NCI-H345 treated with DMSO at 0.1 percent for 48 hours (cell line): ENCODE results near the gene PALM3.
"Not testable (repeated sequence)": the region's sequence is repeated elsewhere in the genome, so short reads cannot be mapped to it uniquely, and the experiment has no call there.

ENCODE experiments used
- DNase-seq: peaks from one replicate; lab custom pipeline; 2025; ENCODE audit not compliant: unreplicated experiment; lab: John Stamatoyannopoulos, UW

The PALM3 gene

DNA sequence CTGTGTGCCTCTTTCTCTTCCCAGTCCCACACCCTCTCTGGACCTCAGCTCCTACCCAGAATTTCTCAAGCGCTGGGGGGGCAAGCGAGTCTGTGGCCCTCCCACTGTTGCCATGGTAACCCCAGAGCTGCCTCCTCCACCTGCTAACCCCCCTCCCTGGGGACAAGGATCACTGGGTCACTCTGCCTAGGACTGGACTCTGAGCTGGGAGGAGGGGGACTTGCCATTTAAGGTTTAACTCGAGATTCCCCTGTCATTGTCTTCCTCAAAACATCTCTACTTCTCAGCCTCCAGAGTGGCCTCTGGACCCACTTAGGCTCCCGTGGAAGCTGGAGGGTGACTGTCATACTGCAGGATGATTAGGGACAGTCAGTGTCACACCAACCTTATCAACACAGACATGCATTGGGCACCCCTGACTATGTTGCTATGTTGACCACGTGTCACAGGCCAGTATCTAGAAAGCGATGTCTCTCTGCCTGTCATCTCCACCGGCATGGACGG is 2.2 kb downstream of the PALM3 start:
- no peak for DNase-seq

DNA sequence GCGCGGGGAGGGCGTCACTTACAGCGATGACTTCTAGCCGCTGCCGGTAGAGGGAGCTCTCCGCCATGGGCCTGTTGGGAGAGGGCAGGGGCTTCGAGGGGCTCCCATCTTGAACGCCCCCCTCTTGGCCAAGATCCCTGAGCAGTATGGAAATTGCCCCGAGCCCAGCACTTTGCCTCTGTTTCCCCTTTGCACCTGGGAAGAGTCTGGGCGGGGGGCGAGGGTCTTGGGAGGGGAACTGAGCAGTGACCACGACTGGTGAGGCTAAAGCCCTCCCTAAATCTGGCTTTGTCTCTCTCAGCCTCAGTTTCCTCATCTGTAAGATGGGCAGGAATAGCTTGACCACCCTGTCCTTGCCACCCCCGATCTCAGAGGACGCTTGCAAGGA is 2.8 kb downstream of the PALM3 start:
- no peak for DNase-seq

DNA sequence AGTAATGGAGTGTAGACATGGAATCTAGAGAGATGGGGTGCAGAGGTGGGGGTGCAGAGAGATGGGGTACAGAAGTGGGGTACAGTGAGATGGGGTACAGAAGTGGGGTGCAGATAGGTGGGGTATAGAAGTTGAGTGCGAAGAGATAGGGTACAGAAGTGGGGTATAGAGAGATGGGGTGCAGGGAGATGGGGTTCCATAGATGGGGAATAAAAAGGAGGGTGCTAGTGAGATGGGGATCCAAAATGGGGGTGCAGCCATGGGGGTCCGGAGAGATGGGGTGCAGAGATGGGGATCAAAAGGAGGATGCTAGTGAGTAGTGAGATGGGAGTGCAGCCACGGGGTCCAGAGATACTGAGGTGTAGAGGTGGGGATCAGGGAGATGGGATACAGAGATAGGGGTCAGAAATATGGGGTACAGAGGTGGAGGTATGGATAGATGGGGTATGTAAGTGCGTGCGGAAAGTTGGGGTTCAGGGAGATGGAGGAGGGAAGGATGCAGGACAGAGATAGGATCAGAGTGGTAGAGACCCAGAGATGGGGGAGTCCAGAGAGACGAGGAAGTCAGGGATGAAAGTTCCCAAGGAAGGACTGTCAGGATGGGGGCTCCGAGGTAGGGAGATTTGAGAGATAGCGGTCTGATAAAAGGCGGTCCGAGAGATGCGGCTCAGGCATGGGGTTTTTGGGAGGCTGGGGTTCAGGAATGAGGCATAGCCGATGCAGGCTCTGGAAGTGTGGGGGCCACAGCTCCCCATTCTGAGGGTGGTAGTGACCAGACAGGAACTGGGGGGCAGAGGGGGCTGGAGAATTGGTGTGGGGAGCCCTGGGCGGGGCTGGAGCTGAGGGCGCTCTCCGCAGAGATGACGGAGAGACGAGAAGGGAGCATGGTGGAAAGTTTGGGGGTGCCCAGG is 3.4 kb downstream of the PALM3 start:
- DNase-seq = no peak

DNA sequence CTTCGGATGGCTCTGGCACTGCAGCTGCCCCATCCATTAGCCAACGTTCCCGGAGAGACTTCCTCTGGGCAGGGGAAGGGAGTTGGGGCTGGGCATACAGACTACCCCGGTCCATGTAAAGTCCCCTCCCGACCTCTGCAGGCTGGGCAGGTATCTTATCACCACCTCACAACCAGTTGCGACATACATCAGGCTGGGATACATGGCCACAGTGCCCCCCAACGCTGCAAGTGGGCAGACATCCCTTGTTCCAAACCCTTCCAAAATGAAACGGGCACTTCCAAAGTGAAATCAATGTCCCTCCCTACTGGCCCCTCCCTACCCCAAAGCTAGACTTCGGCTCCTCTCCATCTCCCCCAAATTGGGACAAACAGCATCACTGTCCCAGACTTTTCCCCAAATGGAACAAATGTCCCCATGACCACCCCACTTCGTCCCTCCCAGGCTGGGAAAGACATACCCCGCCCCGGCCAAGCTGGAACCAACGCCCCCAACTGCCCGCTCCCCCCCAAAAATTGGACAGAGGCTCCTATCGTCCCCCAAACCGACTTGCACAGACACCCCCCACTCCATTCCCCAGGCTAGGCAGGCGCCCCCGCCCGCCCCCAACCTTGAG is 5.0 kb downstream of the PALM3 start:
- DNase-seq = no peak

DNA sequence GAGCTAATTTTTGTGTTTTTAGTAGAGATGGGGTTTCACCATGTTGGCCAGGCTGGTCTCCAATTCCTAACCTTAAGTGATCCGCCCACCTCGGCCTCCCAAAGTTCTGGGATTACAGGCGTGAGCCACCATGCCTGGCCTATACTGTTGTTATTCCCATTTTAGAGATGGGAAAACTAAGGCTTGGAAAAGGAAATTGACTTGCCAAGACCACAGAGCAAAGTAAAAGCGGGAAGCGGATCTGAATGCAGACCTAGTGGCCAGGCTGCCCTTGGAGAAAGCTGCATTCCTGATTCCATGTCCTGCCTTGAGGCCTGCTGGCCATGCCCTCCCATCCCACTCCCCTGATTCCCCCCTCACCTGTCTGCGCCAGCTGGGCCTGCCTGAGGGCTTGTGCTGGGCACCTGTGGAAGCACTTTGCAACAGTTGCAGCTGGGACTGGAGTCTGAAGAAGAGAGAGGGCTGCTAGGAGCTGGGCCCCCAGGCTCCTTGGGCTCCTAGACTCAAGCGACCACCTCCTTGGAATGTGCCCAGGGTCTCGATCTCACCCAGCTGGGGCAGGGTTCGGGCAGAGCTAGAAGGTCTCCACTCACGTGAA is 5.7 kb downstream of the PALM3 start:
- no peak for DNase-seq

DNA sequence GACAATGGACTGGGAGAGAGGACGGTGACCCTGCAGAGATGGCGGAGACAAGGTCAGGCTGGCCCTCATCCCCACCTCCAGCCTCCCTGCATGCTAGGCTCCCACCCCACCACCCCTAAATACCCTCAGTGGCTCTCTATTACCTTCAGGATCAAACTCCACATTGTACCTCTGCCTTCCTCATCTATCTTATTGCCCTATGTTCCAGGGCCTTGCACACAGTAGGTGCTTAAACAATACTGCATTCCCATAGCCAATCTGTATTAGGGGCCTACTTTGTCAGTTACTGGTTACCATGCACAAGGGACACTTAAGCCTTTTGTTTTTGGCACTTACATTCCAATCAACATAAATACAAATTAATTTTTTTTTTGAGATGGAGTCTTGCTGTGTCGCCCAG is 6.5 kb downstream of the PALM3 start:
- no peak for DNase-seq

DNA sequence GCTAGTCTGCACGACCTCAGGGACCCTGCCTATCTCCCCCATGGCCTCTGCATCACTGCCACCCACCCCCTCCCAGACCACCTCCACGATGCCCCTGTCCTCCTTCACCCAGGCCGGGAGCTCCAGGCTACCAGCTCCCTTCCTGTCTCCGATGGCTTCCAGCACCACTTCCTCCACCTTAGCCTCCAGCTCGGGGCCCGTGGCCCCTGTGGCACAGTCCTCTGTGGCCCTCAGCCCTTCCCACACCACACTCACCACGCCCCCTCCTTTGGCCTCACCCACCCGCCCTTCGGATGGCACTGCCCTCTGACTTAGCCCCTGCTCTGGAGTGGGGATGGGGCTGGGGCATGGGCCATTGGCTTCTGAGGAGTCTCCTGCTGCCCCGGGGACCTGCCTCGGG is 7.2 kb downstream of the PALM3 start:
- DNase-seq = no peak

DNA sequence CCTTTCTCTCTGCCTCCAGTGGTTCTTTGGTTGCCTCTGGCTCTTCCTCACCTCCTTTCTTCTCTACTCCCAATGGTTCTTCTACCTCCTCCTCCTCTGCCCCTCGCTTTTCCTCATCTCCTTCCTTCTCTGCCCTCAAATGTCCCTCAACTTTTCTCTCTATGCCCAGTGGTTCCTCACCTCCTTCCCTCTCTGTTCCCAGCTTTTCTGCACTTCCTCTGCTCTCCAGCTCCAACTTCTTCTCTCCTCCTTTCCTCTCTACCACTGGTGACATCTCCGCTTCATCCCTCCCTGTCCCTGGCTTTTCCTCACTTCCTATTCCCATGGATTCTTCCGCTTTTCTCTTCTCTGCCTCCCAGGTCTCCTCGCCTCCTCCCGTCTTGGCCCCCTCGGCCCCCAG is 7.8 kb downstream of the PALM3 start:
- DNase-seq = no peak

DNA sequence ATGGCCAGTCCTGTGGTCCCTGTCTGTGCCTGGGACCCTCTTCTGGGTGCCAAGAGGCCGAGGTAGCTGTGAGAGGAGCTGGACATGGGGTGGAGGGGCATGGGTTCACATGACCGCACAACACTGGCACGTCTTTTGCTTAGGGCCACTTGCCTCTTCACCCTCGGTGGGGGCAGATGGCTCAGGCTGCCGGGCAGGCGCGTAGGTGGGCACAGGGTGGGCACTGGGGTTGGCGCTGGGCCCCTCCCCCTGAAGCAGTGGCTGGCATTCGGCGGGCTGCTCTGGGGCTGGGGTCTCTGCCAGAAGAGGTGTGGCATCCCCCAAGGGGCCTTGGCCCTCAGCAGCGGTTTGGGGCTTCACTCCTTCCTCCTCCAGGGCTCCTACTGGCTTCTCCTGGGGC is 8.4 kb downstream of the PALM3 start:
- DNase-seq = no peak

DNA sequence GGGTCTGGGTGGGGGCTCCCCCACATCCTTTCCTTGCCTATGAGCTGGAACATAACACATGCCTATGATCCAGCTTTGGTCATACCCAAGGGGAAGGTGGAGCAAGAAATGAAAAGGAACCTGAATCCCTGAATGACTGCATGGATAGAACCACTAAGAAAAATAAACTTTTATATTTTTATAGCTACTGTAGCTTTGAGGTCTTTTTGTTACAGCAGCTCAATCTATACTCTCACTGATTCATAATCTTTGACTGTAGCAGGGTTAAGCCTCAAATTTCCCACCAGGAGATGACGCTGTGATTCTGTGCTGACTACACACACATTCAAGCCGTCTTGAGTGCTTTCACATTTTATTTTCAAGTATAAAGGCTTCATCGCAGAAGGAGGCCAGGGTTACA is 8.8 kb downstream of the PALM3 start:
- no peak for DNase-seq

DNA sequence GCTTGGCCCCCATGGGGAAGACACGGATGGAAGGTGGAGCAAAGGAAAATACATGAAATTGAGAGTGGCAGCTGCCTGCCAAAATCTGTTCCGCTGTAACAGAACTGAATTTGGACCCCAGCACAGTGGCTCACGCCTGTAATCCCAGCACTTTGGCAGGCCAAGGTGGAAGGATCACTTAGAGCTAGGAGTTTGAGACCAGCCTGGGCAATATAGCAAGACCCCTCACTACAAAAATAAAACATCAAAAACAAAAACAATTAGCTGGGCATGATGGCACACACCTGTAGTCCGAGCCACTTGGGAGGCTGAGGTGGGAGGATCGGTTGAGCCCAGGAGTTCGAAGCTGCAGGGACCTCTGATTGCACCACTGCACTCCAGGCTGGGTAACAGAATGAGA is 9.4 kb downstream of the PALM3 start:
- DNase-seq = no peak

DNA sequence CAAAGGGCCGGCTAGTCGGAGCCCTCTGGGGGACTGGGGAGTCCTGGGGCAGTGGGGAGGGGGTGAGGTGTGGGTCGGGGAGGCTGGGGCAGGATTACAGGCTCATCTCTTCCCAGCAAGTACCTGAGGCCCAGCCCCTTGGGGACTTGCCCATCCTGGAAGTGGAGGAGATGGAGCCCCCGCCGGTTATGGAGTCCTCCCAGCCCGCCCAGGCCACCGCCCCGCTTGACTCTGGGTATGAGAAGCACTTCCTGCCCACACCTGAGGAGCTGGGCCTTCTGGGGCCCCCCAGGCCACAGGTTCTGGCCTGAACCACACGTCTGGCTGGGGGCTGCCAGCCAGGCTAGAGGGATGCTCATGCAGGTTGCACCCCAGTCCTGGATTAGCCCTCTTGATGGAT is 9.9 kb downstream of the PALM3 start:
- no peak for DNase-seq

DNA sequence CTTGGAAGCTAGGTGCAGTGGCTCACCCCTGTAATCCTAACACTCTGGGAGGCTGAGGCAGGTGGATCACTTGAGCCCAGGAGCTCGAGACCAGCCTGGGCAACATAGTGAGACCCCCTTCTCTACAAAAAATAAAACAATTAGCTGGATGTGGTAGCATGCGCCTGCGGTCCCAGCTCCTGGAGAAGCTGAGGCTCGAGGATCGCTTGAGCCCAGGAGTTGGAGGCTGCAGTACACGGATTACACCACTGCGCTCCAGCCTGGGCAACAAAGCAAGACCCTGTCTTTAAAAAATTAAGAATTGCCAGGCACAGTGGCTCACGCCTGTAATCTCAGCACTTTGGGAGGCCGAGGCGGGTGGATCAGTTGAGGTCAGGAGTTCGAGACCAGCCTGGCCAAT is 10.9 kb downstream of the PALM3 start:
- not testable (repeated sequence) for DNase-seq

DNA sequence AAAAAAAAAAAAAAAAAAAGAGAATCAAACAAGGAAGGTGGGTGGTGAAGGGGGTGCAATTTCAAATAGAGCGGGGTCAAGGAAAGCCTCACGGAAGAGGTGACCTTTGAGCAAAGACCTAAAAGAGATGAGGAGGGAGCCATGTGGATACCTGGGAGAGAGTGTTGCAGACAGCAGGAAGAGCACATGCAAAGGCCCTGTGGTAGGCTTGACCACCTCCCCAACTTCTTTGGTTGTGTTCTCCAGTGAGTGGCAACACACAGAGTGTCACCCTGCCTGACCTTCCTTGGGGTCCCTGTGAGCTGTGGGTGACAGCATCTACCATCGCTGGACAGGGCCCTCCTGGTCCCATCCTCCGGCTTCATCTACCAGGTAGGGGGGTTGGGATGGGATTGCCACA is 11.4 kb downstream of the PALM3 start:
- no peak for DNase-seq

DNA sequence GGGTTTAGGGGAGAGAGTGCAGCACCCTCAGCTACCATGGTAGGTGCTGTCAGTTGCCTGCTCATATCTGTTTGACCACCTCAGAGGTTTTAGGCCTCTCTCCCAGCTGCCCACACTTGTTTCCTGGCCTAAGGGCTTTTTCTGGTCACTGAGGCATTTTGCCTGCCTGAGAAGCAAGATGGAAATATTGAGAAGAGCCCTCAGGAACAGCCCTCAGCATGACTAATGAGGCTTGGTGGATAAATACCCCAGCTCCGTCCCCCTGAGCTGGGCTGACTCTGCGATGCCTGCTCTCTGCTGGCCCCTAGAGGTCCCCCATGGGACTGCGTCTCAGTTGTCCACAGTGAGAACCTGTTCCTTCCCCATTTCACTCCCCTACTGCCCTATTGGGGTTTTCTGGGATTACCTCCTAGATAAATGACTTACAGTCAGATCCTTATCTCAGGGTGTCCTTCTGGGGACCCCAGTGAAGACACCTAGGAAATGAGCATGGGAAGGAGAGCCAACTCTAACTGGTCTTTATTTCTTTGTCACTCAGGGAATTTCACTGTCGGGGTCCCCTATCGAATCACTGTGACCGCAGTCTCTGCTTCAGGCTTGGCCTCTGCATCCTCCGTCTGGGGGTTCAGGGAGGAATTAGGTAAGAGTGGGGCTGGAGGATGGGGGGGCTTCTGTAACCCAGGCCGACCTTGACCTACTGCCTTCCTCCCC is 13.3 kb downstream of the PALM3 start:
- DNase-seq = no peak

DNA sequence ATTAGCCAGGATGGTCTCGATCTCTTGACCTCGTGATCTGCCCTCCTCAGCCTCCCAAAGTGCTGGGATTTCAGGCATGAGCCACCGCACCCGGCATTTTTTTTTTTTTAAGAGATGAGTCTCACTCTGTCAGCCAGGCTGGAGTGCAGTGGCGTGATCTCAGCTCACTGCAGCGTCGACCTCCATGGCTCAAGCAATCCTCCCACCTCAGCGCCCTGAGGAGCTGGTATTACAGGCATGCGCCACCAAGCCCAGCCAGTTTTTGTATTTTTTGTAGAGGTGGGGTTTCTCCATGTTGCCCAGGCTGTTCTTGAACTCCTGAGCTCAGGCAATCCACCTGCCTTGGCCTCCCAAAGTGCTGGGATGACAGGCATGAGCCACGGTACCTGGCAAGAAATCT is 14.0 kb downstream of the PALM3 start:
- DNase-seq = not testable (repeated sequence)

DNA sequence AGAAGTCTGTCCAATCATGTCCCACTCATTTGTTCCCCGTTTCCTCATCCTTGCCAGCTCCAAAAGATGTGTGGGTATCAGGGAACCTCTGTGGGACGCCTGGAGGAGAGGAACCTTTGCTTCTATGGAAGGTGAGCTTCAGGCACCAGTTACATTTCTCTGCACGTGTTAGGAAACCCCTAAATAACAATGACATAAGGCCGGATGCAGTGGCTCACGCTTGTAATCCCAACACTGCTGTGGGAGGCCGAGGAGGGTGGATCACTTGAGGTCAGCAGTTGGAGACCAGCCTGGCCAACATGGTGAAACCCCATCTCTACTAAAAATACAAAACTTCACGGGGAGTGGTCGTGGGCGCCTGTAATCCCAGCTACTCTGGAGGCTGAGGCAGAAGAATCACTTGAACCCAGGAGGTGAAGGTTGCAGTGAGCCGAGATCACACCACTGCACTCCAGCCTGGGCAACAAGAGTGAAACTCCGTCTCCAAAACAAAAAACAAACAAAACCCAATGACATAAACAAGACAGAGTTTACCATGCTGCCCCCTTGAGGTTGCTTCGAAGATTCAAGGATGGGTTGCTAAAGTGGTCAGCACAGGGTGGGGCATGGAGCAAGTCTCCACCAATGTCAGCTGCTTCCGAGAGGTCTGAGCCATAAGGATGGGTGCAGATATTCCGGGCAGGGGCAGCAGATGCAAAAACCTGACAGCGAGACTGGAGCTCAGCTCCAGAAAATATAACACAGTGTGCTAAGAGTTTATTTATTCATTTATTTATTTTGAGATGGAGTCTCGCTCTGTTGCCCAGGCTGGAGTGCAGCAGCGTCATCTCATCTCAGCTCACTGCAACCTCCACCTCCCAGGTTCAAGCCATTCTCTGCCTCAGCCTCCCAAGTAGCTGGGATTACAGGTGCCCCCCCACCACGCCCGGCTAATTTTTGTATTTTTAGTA is 18.9 kb downstream of the PALM3 start:
- not testable (repeated sequence) for DNase-seq

DNA sequence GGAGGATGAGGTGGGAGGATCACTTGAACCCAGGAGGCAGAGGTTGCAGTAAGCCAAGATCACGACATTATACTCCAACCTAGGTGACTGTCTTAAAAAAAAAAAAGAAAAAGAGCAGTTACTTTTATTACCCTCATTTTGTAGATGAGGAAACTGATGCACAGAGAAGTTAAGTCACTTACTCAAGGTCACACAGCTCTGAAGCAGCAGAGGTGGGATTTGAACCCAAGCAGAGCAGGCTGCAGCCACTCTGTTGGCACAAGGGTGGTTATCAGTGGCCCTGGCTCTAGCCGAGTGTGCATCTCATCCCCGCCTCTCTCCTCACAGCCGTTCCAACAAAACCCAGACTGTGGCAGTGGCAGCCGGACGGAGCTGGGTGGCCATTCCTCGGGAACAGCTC is 22.7 kb downstream of the PALM3 start:
- DNase-seq = no peak

DNA sequence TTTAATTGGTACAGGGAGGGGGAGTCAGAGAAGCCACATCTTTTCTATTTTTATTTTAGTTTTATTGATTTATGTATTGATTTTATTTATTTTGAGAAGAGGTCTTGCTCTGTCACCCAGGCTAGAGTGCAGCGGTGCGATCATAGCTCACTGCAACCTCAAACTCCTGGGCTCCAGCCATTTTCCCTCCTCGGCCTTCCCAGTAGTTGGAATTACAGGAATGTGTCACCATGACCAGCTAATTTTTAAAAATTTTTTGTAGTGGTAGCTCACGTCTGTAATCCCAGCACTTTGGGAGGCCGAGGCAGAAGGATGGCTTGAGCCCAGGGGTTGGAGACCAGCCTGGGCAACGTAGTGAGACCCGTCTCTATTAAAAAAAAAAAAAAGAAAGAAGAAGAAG is 26.2 kb downstream of the PALM3 start:
- DNase-seq = no peak

DNA sequence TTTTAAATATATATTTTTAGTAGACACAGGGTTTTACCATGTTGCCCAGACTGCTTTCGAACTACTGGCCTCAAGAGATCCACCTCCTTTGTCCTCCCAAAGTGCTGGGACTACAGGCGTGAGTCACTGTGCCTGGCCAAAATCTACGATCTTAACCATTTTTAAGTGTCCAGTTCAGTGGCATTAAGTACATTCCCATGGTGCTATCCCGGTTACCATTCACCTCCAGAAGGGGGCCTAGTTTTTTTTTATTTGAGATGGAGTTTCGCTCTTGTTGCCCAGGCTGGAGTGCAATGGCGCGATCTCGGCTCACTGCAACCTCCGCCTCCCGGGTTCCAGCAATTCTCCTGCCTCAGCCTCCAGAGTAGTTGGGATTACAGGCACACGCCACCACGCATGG is 26.7 kb downstream of the PALM3 start:
- DNase-seq = not testable (repeated sequence)
